OCI-LY3 (cell line): ENCODE results near the gene ERBB2.

ENCODE experiments used
- EZH2phosphoT487 ChIP-seq: fragments of 200-600 bp; shearing (Covaris generic); IDR thresholded peaks from 2 replicates; pipeline ENCODE4 v1.6.1; 2018; ENCODE audit warnings: antibody characterized with exemption, mixed run types, low read depth
- TF ChIP-seq, protein P1 (sequence below): fragments of 200-600, 300-600 bp; sonication (generic); IDR thresholded peaks from 2 replicates; pipeline ENCODE4 v1.5.1; 2014; ENCODE audit warnings: antibody characterized with exemption, low read length, low read depth

DNA sequence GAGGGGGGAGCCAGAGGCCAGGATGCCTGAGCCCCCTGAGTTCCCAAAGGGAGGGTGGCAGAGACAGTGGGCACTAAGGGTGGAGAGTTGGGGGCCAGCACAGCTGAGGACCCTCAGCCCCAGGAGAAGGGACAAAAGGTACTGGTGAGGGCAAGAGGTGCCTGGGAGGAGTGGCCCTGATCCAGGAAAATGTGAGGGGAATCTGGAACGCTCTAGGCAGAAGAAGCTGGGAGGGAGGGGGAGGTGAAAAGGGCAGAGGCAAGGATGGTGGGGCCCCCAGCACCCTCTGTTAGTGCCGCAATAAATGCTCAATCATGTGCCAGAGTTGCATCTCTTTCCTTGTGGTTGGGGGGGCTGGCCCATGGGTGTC lies 33.6 kb upstream of the ERBB2 start:
- TF ChIP-seq, protein P1, sequence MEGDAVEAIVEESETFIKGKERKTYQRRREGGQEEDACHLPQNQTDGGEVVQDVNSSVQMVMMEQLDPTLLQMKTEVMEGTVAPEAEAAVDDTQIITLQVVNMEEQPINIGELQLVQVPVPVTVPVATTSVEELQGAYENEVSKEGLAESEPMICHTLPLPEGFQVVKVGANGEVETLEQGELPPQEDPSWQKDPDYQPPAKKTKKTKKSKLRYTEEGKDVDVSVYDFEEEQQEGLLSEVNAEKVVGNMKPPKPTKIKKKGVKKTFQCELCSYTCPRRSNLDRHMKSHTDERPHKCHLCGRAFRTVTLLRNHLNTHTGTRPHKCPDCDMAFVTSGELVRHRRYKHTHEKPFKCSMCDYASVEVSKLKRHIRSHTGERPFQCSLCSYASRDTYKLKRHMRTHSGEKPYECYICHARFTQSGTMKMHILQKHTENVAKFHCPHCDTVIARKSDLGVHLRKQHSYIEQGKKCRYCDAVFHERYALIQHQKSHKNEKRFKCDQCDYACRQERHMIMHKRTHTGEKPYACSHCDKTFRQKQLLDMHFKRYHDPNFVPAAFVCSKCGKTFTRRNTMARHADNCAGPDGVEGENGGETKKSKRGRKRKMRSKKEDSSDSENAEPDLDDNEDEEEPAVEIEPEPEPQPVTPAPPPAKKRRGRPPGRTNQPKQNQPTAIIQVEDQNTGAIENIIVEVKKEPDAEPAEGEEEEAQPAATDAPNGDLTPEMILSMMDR, result no peak
- TF ChIP-seq EZH2phosphoT487, result no peak
